Activated CD8-positive, alpha-beta T cell treated with anti-CD3 and anti-CD28 coated beads for 36 hours (primary cell): ENCODE results near the gene CACNA2D3. TPM values are rescaled to one million over a fixed set of nuclear protein-coding genes. Genes with fewer than 3 reads are reported as not detected.

Source experiments
- ATAC-seq: fragments of 200-7000 bp; cut with Tn5 transposase; one replicate; pipeline ENCODE4 v1.10.0; 2021; ENCODE audit warnings: mild to moderate bottlenecking, moderate library complexity
- CTCF ChIA-PET: fragments of 350-600 bp; sonication (Branson Sonifier 250); formaldehyde crosslinking; loops from one replicate; lab custom pipeline; 2021; ENCODE audit warnings: antibody characterized with exemption; lab: Charles Lee
- POLR2A ChIA-PET: fragments of 350-600 bp; sonication (Branson Sonifier 250); formaldehyde crosslinking; loops from one replicate; lab custom pipeline; 2021; ENCODE audit warnings: antibody characterized with exemption; lab: Charles Lee
- DNase-seq: peaks from one replicate; pipeline ENCODE4 v3.0.0-alpha.2; 2020
- H3K27ac Mint-ChIP-seq: one replicate; pipeline ENCODE4 v1.8.0; 2021; ENCODE audit warnings: mild to moderate bottlenecking, mixed read lengths
- H3K27me3 Mint-ChIP-seq: one replicate; pipeline ENCODE4 v1.8.0; 2021; ENCODE audit warnings: mixed read lengths
- H3K36me3 Mint-ChIP-seq: one replicate; pipeline ENCODE4 v1.8.0; 2021; ENCODE audit warnings: low read depth, mixed read lengths
- H3K4me1 Mint-ChIP-seq: one replicate; pipeline ENCODE4 v1.8.0; 2021; ENCODE audit warnings: low read depth, mixed read lengths
- H3K4me3 Mint-ChIP-seq: one replicate; pipeline ENCODE4 v1.8.0; 2021; ENCODE audit warnings: mild to moderate bottlenecking, moderate library complexity, mixed read lengths
- H3K9me3 Mint-ChIP-seq: one replicate; pipeline ENCODE4 v1.8.0; 2021; ENCODE audit warnings: mixed read lengths
- intact Hi-C: fragments of 100-400 bp; cut with micrococcal nuclease; formaldehyde crosslinking; loops from one replicate; pipeline ENCODE4 v1.10.0; 2022
- total RNA-seq, 2 experiments: library from RNA; stranded (reverse); gene quantifications; one replicate each; pipeline ENCODE4 v1.2.3, GENCODE V29; 2021
- TF ChIP-seq, protein P1 (sequence below): fragments of 200-600 bp; IDR thresholded peaks from one replicate; pipeline ENCODE4 v1.8.0; 2022; ENCODE audit warnings: antibody characterized with exemption, mild to moderate bottlenecking

Gene CACNA2D3
- total RNA-seq, 2 experiments from 2014 or later = not detected

GRCh38 chr3:54865316-54865715 is 743.0 kb downstream of the CACNA2D3 start:
- TF ChIP-seq, protein P1, sequence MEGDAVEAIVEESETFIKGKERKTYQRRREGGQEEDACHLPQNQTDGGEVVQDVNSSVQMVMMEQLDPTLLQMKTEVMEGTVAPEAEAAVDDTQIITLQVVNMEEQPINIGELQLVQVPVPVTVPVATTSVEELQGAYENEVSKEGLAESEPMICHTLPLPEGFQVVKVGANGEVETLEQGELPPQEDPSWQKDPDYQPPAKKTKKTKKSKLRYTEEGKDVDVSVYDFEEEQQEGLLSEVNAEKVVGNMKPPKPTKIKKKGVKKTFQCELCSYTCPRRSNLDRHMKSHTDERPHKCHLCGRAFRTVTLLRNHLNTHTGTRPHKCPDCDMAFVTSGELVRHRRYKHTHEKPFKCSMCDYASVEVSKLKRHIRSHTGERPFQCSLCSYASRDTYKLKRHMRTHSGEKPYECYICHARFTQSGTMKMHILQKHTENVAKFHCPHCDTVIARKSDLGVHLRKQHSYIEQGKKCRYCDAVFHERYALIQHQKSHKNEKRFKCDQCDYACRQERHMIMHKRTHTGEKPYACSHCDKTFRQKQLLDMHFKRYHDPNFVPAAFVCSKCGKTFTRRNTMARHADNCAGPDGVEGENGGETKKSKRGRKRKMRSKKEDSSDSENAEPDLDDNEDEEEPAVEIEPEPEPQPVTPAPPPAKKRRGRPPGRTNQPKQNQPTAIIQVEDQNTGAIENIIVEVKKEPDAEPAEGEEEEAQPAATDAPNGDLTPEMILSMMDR = no peak

DNA sequence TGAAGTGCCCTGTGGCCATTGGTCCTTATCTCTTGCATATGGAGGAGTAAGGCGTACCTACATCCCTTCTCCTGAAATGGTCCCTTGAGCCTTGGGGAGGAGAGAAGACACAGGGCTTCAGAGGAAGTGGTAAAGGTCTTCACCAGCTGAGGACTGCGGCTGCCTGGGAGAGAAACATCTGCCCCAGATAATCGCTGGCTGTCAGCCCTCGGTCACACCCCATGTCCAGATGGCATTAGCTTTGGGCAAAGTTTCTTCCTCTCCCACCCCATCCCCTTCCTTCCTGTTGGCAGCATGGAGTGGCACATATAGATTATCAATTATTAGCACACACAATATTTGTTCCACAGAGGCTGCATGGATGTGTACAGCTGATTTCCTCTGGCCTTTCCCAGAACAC is 743.9 kb downstream of the CACNA2D3 start:
- TF ChIP-seq, protein P1 = no peak
- POLR2A ChIA-PET = no interaction called here
- H3K4me1 Mint-ChIP-seq = no peaks in the 10 kb centered on the region
- intact Hi-C loops = no loop called here
- no peaks in the 10 kb centered on the region for H3K9me3 Mint-ChIP-seq
- DNase-seq (no peak), ATAC-seq (no peak)
- no peak overlapping the region for H3K4me3 Mint-ChIP-seq
- CTCF ChIA-PET = no interaction called here
- no peaks in the 10 kb centered on the region for H3K36me3 Mint-ChIP-seq
- H3K27me3 Mint-ChIP-seq = no peaks in the 10 kb centered on the region
- H3K27ac Mint-ChIP-seq = no peak overlapping the region

More at GRCh38 chr3:54865316-54865715, 743.0 kb downstream of the CACNA2D3 start:
- Mint-ChIP-seq H3K36me3 (no peaks in the 10 kb centered on the region), H3K4me1 (no peaks in the 10 kb centered on the region), H3K27ac (no peak overlapping the region), H3K4me3 (no peak overlapping the region), H3K27me3 (no peaks in the 10 kb centered on the region), H3K9me3 (no peaks in the 10 kb centered on the region)
- intact Hi-C loops = no loop called here
- CTCF ChIA-PET = no interaction called here
- POLR2A ChIA-PET = no interaction called here
- ATAC-seq (no peak), DNase-seq (no peak)

DNA sequence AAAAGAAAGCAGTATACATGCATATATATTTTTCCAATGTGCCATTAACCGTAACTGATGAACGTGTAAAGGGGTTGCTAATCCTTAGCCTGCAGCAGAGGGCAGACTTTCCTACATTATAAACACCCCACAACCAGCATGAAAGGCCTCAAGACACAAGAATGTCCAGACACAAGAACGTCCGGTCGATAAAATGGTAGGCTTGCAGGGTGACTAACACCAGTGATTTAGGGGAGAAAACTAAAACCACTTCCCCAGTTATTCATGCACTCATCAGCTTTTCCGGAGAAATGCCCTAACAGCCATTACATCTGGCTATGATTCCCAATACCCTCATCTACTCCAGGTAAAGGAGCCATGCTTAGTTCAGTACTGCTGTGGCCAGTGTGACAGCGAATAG is 748.1 kb downstream of the CACNA2D3 start:
- ATAC-seq = no peak
- Mint-ChIP-seq H3K27me3 (no peaks in the 10 kb centered on the region), H3K4me3 (no peak overlapping the region), H3K4me1 (no peaks in the 10 kb centered on the region), H3K36me3 (no peaks in the 10 kb centered on the region), H3K27ac (no peak overlapping the region), H3K9me3 (no peaks in the 10 kb centered on the region)
- intact Hi-C loops = no loop called here
- TF ChIP-seq, protein P1 = no peak
- CTCF ChIA-PET = no interaction called here
- POLR2A ChIA-PET = no interaction called here
- no peak for DNase-seq

- Mint-ChIP-seq H3K27ac (no peak overlapping the region), H3K9me3 (no peaks in the 10 kb centered on the region), H3K4me3 (no peak overlapping the region), H3K27me3 (no peaks in the 10 kb centered on the region), H3K36me3 (no peaks in the 10 kb centered on the region), H3K4me1 (no peaks in the 10 kb centered on the region)
- CTCF ChIA-PET = no interaction called here
- DNase-seq = no peak
- POLR2A ChIA-PET = no interaction called here
- no peak for ATAC-seq
- TF ChIP-seq, protein P1 = no peak
- intact Hi-C loops = no loop called here
Observed at GRCh38 chr3:54871867-54872266, 749.5 kb downstream of the CACNA2D3 start.

DNA sequence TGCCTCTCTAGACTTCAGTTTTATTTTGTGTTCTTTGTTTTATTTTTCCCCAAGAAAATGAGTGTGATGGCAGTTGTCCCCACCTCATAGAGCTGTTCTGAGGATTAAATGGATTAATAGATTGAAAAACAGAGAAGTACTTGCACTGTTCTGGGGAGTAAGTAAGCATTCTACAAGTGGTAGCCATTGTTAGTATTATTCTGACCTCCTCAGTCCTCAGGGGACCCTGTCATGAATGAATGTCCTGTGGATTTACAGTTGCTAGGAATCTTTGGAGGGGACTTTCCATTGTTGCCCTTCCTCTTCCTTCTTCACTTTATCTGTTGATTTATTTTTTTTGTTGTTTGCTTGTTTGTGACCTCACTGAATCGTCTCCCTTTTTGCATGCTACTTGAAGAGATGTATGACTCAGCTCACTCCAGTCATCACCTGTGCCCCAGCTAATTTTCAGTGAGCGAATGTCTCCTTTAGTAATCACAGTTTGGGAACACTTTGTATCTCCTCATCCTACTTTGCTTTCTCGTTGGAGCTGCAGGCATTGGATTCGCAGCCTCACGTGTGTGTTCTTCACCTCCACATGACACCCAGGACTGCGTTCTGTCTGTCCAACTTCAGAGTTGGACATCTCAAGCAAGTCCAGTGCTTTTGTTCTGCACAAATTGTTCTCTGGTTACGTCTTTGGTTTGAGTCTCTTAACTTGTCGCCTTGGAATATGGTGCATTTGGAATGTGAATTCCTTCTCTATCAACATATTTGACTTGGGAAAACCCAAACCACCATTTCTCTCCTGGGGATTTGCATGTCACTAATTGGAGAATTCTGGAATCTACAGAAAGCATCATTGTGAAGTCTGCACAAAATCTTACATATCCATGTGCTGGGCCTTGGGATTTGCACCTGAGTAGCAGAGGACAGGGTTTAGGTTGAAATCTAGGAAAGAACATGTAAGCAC is 751.0 kb downstream of the CACNA2D3 start:
- ATAC-seq (no peak), DNase-seq (no peak)
- Mint-ChIP-seq H3K36me3 (no peaks in the 10 kb centered on the region), H3K4me3 (no peak overlapping the region), H3K27ac (no peak overlapping the region), H3K27me3 (no peaks in the 10 kb centered on the region), H3K4me1 (no peaks in the 10 kb centered on the region), H3K9me3 (peaks cover 1% of the 10 kb centered on the region)
- ChIA-PET POLR2A (no interaction called here), CTCF (no interaction called here)
- TF ChIP-seq, protein P1 = no peak
- intact Hi-C loops = no loop called here
